Measurements from ENCODE around the gene IL17C.

- TF ChIP-seq CTCF (IDR thresholded peaks at IDR 0.05; ENCODE audit: borderline replicate concordance, extremely low read depth, low read length, poor library complexity, severe bottlenecking) (no peak), EZH2 (IDR thresholded peaks at IDR 0.05; ENCODE audit: borderline replicate concordance, low read depth, low read length, severe bottlenecking) (no peak)
Measured at GRCh38 chr16:88642881-88643643, 4.7 kb downstream of the IL17C start.
